SK-N-MC (cell line): ENCODE data around the gene SULF2.
A peak's percentile ranks its signal among the peaks of the same experiment; 100 is the strongest.

ENCODE experiments used
- DNase-seq: peaks from one replicate; pipeline ENCODE4 v3.0.0-alpha.2; 2011; ENCODE audit warnings: low read depth, low spot score
- H3K27ac ChIP-seq: fragments of 200-600 bp; sonication (generic); 2 replicates; pipeline ENCODE4 v1.5.1; 2016; ENCODE audit warnings: mixed run types
- H3K36me3 ChIP-seq: fragments of 200-600 bp; sonication (generic); 2 replicates; pipeline ENCODE4 v1.6.1; 2017; ENCODE audit warnings: antibody characterized with exemption, low read length, mixed read lengths; ENCODE audit not compliant: insufficient read depth
- H3K4me3 ChIP-seq: fragments of 200-600 bp; sonication (generic); 2 replicates; pipeline ENCODE4 v1.5.1; 2016
- H3K9ac ChIP-seq: fragments of 200-600 bp; sonication (generic); 2 replicates; pipeline ENCODE4 v1.8.0; 2017; ENCODE audit warnings: mixed run types, mixed read lengths; ENCODE audit not compliant: insufficient read length
- H3K9me3 ChIP-seq: fragments of 200-600 bp; sonication (generic); 2 replicates; pipeline ENCODE4 v1.6.1; 2017; ENCODE audit warnings: low read depth, mild to moderate bottlenecking, antibody characterized with exemption, low read length, moderate library complexity, mixed read lengths
- EZH2 ChIP-seq: fragments of 200-600 bp; sonication (generic); IDR thresholded peaks from one replicate; pipeline ENCODE4 v1.6.1; 2017; ENCODE audit warnings: antibody characterized with exemption
- FOXP2 ChIP-seq: optimal IDR thresholded peaks from 2 replicates; pipeline ENCODE3; 2011; ENCODE audit warnings: mild to moderate bottlenecking, moderate library complexity; ENCODE audit not compliant: insufficient read depth; ENCODE audit errors: extremely low read length, control extremely low read depth
- POLR2AphosphoS5 ChIP-seq: IDR thresholded peaks from 2 replicates; pipeline ENCODE4 v1.6.1; 2012; ENCODE audit warnings: mild to moderate bottlenecking, low read depth, low read length, borderline replicate concordance

The SULF2 gene

DNA sequence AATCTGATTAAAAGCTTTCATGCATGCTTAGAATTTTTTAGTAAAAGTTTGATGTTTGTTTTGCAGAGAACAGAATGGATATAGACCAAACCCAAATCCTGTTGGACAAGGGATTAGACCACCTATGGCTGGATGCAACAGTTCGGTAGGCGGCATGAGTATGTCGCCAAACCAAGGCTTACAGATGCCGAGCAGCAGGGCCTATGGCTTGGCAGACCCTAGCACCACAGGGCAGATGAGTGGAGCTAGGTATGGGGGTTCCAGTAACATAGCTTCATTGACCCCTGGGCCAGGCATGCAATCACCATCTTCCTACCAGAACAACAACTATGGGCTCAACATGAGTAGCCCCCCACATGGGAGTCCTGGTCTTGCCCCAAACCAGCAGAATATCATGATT lies 150.0 kb downstream of the SULF2 start:
- Histone ChIP-seq H3K9ac (no peak overlapping the region), H3K4me3 (no peak overlapping the region), H3K27ac (no peak overlapping the region), H3K36me3 (peaks cover 35% of the 10 kb centered on the region), H3K9me3 (no peaks in the 10 kb centered on the region)
- TF ChIP-seq FOXP2, result no peak
- DNase-seq, result no peak

DNA sequence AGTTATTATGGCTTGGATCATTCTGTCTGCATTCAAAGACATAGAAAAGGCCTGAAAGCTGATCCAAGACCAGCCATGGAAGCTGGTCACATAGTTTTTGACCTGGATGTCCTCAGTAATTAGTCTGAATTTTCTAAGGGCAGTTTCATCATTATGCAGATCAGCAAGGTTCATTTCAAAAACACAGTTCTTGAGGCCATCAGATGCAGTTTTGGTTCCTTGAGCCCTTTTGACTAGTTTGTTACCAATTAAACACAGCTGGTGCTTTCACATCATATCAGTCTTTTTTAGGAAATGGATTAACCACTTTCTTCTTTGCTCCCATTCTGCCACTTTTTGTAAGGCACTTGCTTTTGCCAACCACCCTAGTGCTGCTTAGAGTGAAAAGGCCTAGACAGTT lies 154.2 kb downstream of the SULF2 start:
- peaks cover 15% of the 10 kb centered on the region for H3K36me3 ChIP-seq
- no peak for DNase-seq
- TF ChIP-seq POLR2AphosphoS5, result no peak

DNA sequence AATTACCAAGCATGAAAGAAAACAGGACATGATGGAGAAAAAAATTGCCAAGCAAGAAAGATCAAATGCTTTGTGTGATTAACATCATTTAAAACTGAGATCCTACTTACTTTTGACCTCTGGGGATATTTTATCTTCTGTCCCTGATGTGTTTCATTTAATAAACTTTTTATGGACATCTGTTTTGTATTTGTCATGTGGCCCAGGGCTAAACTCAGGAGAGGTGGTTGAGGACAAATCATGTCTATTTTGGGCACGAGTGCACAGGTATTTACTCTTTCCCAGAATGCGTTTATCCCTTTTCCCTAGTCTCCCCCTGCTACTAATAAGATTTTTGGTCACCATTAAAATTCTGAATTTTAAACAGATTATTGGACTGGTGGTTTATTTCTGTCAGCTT lies 155.4 kb downstream of the SULF2 start:
- no peak overlapping the region for H3K27ac ChIP-seq

More for the DNA sequence above, 154.2 kb downstream of the SULF2 start:
- Histone ChIP-seq H3K27ac (no peak overlapping the region), H3K4me3 (no peak overlapping the region), H3K9me3 (no peaks in the 10 kb centered on the region), H3K9ac (no peak overlapping the region)

DNA sequence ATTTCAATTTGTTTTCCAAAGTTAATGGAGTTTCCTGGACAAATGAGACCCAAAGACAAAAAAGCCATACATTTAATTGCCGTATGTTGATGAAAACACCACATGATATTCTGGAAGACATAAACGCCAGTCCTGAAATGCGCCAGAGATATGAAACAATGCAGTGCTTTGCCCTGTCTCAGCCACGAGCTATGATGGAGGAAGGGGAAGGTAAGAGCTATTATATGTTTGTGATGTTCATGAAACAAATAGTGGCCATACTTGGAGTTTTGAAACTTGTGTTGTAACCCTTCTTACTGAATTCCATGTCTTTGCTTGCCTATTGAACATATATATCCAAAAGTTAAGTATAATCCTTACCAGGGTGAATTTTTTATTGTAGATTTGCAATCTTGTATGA lies 157.7 kb downstream of the SULF2 start:
- no peak overlapping the region for H3K27ac ChIP-seq
- H3K9me3 ChIP-seq, result no peaks in the 10 kb centered on the region
- DNase-seq, result no peak
- H3K9ac ChIP-seq, result no peak overlapping the region
- H3K4me3 ChIP-seq, result no peak overlapping the region
- H3K36me3 ChIP-seq, result peaks cover 8% of the 10 kb centered on the region; the same call in 1 of the 2 replicates
- no peak for TF ChIP-seq FOXP2
- TF ChIP-seq EZH2, result no peak
- no peak for TF ChIP-seq POLR2AphosphoS5

More for the DNA sequence above, 155.4 kb downstream of the SULF2 start:
- H3K36me3 ChIP-seq, result peaks cover 10% of the 10 kb centered on the region; the same call in 1 of the 2 replicates
- no peak for DNase-seq
- TF ChIP-seq EZH2, result no peak
- TF ChIP-seq POLR2AphosphoS5, result no peak
- TF ChIP-seq FOXP2, result no peak
- no peak overlapping the region for H3K4me3 ChIP-seq
- no peak overlapping the region for H3K9ac ChIP-seq
- H3K9me3 ChIP-seq, result no peaks in the 10 kb centered on the region

DNA sequence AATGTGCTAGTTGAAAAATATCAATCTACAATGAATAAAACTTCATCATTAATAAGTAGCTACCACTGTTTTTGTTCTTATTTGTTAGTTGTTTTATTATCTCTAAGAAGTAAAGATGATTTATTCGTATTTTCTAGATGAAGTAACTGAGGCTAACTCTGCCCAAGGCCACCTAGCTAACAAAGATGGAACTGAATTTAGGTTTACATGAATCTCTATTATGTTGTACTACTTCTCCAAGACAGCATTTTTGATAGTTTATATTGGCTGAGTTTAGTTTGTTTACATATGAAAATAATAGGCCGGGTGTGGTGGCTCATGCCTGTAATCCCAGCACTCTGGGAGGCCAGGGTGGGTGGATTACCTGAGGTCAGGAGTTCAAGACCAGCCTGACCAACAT lies 162.1 kb downstream of the SULF2 start:
- Histone ChIP-seq H3K4me3 (no peak overlapping the region), H3K9ac (no peak overlapping the region), H3K36me3 (peaks cover 8% of the 10 kb centered on the region; the same call in 1 of the 2 replicates), H3K9me3 (no peaks in the 10 kb centered on the region), H3K27ac (no peak overlapping the region)
- TF ChIP-seq EZH2, result no peak
- no peak for DNase-seq

DNA sequence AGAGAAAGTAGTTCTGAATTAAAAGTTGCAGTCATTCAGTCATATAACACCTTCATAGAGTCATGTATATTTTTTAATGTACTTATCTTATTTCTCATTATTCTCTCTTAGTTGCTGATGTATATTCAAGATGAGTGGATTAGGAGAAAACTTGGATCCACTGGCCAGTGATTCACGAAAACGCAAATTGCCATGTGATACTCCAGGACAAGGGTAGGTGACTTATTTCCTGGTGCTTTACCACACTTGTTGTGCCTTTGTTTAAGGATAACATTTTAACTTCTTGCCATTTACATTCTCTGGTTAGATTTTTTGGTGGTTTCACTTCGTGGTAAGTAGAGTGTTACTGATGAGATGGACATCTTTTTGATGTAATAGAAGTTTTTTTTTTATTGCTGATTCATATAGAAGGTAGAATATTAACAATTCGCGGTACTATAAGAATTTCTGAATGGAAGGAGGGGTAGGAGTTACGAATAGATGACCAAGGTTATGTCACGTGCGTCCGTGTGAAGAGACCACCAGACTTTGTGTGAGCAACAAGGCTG lies 163.1 kb downstream of the SULF2 start:
- Histone ChIP-seq H3K9ac (no peak overlapping the region), H3K9me3 (no peaks in the 10 kb centered on the region), H3K27ac (no peak overlapping the region), H3K4me3 (no peak overlapping the region), H3K36me3 (no peaks in the 10 kb centered on the region)
- DNase-seq, result no peak
- TF ChIP-seq EZH2 (no peak), POLR2AphosphoS5 (no peak), FOXP2 (no peak)

DNA sequence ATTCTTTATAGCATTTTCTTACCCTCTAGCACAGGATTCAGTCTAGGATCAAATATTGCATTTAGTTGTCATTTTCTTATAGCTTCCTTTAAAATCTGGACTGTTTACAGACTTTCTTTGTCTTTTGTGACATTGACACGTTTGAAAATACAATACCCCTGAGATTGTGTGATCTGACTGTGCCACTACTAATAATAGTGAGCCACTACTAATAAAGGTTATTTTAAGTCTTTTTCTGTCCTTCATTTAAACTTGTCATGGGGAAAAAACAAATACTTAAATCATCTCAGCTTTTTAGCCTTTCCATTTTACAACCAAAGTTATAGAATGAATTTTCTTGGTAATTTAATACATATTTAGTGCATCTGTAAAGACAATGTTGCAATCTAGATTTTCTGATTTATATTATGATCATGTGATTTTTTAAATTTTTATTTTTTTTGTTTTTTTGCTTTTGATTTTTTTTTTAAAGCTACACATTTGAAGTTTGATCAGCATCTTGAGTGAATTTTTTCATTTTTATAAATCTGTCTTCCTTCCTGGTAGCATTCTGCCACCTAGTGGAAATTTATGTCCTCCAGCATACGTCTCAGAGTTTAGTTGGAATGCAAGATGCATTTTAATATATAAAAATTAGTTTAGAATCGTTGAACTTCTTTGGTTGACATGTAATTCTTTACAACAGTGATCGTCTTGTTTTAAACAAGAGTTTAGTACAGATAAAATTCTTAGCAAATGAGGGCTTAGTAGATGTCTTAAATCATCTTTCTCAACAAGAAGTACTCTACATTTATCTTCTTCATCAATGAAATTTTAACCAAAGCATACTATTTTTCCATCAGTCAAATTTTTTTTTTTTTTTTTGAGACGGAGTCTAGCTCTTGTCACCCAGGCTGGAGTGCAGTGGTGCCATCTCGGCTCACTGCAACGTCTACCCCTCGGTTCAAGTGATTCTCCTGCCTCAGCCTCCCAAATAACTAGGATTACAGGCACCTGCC lies 164.2 kb downstream of the SULF2 start:
- Histone ChIP-seq H3K36me3 (no peaks in the 10 kb centered on the region), H3K27ac (no peak overlapping the region), H3K4me3 (no peak overlapping the region), H3K9me3 (no peaks in the 10 kb centered on the region), H3K9ac (no peak overlapping the region)
- TF ChIP-seq FOXP2 (no peak), POLR2AphosphoS5 (no peak), EZH2 (no peak)
- peak; percentile 50 for DNase-seq

DNA sequence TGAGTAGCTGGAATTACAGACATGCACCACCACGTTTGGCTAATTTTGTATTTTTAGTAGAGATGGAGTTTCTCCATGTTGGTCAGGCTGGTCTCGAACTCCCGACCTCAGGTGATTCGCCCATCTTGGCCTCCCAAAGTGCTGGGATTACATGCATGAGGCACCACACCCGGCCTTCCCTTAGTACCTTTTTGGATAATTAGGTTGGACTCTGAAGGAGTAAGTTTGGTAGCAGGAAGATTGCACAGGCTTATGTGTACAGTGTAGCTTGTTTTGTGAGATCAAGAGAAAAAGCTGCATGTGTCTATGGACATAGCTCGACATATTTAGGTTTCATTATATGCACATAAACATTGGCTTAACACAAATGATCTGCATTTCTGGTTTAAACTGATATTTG lies 166.8 kb downstream of the SULF2 start:
- Histone ChIP-seq H3K27ac (no peak overlapping the region), H3K9ac (no peak overlapping the region), H3K4me3 (no peak overlapping the region), H3K9me3 (no peaks in the 10 kb centered on the region), H3K36me3 (no peaks in the 10 kb centered on the region)
- DNase-seq, result no peak
- TF ChIP-seq FOXP2, result no peak
- no peak for TF ChIP-seq POLR2AphosphoS5
- TF ChIP-seq EZH2, result no peak
